ENCODE results near the gene MOSMO.

DNA sequence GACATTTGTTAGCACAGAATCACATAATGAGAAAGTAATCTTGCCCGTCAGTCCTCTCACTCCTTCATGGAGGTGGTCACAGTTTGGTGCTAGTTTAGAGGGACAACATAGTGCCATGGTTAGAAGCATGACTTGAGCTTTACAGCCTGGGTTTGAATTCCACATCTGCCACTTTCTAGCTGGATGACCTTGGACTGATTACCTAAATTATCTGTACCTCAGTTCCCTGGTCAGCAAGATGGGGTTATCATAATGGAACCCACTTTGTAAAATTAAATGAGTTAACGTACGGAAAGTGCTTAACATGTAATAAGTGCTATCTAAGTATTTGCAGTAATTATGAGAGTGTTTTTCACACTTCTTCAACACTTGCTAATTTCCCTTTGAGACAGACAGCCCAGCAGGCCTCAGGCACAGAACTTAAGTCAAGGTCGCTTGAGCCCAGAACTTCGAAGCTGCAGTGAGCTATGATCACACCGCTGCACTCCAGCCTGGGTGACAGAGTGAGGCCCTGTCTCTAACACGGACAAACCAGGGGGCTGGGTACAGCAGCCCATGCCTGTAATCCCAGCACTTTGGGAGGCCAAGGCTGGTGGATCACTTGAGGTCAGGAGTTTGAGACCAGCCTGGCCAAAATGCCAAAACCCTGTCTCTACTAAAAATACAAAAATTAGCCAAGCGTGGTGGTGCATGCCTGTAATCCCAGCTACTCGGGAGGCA lies 91.5 kb downstream of the MOSMO start:
- no peak for TF ChIP-seq CTCF (IDR thresholded peaks at IDR 0.05)
- no peak for TF ChIP-seq POLR2A (IDR thresholded peaks at IDR 0.05)

Measured in adrenal gland (tissue), 5 donors.